Ascending aorta (tissue), 2 donors: Measurements from ENCODE around the gene PDZD2. TPM values are rescaled to one million over a fixed set of nuclear protein-coding genes. Genes with fewer than 3 reads are reported as not detected.
A peak's percentile ranks its signal among the peaks of the same experiment; 100 is the strongest.

ENCODE experiments used
- DNase-seq, 2 donors: peaks; one replicate each; pipeline ENCODE4 v3.0.0-alpha.2; 2019; ENCODE audit warnings: low spot score in 2 of 2
- H3K27ac ChIP-seq, 2 donors: fragments of 200-600 bp; sonication (generic); one replicate each; pipeline ENCODE4 v1.5.1; 2016 to 2017; ENCODE audit warnings: mild to moderate bottlenecking in 1 of 2
- H3K27me3 ChIP-seq: fragments of 200-600 bp; sonication (generic); one replicate; pipeline ENCODE4 v1.5.1; 2017
- H3K36me3 ChIP-seq, 2 donors: fragments of 200-600 bp; sonication (generic); one replicate each; pipeline ENCODE4 v1.5.1; 2016
- H3K4me1 ChIP-seq, 2 donors: fragments of 200-600 bp; sonication (generic); one replicate each; pipeline ENCODE4 v1.5.1; 2016 to 2017; ENCODE audit warnings: mild to moderate bottlenecking in 1 of 2
- H3K4me3 ChIP-seq, 2 donors: fragments of 200-600 bp; sonication (generic); one replicate each; pipeline ENCODE4 v1.5.1; 2016 to 2017; ENCODE audit warnings: mild to moderate bottlenecking in 1 of 2
- H3K9me3 ChIP-seq, 2 donors: fragments of 200-600 bp; sonication (generic); one replicate each; pipeline ENCODE4 v1.5.1; 2016
- intact Hi-C: fragments of 100-400 bp; cut with DNase I; formaldehyde crosslinking; loops from one replicate; pipeline ENCODE4 v1.15.1; 2023
- total RNA-seq: library from RNA; depleted of rRNA; stranded (reverse); fragments of >200 nt; gene quantifications from one replicate; pipeline ENCODE4 v1.1.0, GENCODE V29; 2016
- TF ChIP-seq, protein P1 (sequence below), 3 experiments: fragments of 200-600 bp in 2 of 3; fragments of 450-650 bp in 1 of 3; sonication (generic) in 2 of 3; IDR thresholded peaks; one replicate each; pipeline ENCODE4 v1.5.1; 2016 to 2019; ENCODE audit warnings: antibody characterized with exemption in 3 of 3, mild to moderate bottlenecking in 1 of 3, moderate library complexity in 1 of 3

Gene PDZD2
- total RNA-seq, 1 donor from 2014 or later = 8.1 TPM

DNA sequence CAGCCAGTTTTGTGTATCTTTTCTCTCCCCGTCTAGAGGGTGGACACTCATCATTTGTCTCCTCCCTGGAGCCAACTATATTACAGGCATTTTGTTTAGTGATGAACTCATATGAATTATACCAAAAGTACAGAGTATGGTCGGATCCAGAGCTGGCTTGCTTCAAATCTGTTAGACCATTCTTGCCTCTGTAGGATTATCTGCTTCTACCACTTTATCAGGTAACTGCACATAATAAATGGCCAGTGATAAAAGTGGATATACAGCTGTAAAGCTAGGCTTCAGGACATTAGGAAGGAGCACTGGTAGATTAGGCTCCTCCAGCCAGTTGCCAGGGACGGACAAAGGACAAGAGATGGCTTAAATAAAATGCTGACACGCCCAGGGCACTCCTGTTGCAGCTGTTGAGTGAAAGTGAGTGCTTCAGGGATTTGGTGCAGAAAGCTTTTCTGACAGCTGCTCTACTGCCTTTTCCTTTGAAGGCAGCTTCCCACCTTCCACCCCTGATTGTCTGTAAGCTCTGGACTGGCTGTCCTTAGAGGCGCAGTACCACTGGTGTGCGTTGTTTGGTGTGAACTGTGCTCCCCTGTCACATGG is 259.2 kb downstream of the PDZD2 start:
- intact Hi-C loops = no loop called here
- H3K27ac ChIP-seq = no peak overlapping the region
- DNase-seq = no peak

DNA sequence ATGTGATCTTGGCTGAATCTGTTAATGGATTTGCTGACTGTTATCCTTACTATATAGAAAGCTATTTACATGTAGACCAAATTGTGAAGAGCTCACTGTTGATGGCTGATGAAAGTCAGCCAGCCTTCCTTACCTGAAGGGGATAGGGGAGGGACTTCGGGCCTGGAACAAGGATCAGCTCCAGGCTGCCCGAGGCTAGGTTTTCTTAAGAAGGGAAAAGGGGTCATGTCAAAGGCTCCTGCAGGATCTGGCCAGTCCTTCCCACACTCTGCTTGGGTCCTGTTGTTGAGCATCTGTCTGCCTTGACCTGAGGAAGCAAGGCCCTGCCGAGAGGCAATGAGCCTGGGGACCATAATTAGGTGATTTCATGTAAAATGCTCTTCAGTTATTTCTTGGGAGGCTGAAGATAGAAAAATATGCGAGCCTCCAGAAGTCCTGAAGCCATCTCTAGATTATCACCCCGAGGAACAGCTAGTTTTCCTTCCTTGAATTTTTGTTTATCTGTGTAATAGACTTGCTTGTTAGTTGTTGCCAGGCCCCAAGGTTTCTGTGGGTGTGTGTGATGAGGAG is 261.4 kb downstream of the PDZD2 start:
- no peaks in the 10 kb centered on the region for H3K36me3 ChIP-seq
- no peaks in the 10 kb centered on the region for H3K27me3 ChIP-seq
- no peak overlapping the region for H3K27ac ChIP-seq
- DNase-seq = peak in 1 of 2 donors; percentile 34
- H3K9me3 ChIP-seq = no peaks in the 10 kb centered on the region
- no peak overlapping the region for H3K4me3 ChIP-seq
- intact Hi-C loops = no loop called here
- TF ChIP-seq, protein P1, sequence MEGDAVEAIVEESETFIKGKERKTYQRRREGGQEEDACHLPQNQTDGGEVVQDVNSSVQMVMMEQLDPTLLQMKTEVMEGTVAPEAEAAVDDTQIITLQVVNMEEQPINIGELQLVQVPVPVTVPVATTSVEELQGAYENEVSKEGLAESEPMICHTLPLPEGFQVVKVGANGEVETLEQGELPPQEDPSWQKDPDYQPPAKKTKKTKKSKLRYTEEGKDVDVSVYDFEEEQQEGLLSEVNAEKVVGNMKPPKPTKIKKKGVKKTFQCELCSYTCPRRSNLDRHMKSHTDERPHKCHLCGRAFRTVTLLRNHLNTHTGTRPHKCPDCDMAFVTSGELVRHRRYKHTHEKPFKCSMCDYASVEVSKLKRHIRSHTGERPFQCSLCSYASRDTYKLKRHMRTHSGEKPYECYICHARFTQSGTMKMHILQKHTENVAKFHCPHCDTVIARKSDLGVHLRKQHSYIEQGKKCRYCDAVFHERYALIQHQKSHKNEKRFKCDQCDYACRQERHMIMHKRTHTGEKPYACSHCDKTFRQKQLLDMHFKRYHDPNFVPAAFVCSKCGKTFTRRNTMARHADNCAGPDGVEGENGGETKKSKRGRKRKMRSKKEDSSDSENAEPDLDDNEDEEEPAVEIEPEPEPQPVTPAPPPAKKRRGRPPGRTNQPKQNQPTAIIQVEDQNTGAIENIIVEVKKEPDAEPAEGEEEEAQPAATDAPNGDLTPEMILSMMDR (IDR thresholded peaks at IDR 0.05) = no peak
- no peaks in the 10 kb centered on the region for H3K4me1 ChIP-seq

More for the DNA sequence above, 259.2 kb downstream of the PDZD2 start:
- TF ChIP-seq, protein P1 (IDR thresholded peaks at IDR 0.05) = no peak
- Histone ChIP-seq H3K27me3 (no peaks in the 10 kb centered on the region), H3K9me3 (no peaks in the 10 kb centered on the region), H3K4me1 (no peaks in the 10 kb centered on the region), H3K4me3 (no peak overlapping the region), H3K36me3 (no peaks in the 10 kb centered on the region)

GRCh38 chr5:31901807-31902530 is 263.0 kb downstream of the PDZD2 start:
- intact Hi-C loops = no loop called here
- Histone ChIP-seq H3K4me3 (no peak overlapping the region), H3K9me3 (no peaks in the 10 kb centered on the region), H3K27me3 (no peaks in the 10 kb centered on the region), H3K4me1 (no peaks in the 10 kb centered on the region), H3K36me3 (no peaks in the 10 kb centered on the region), H3K27ac (no peak overlapping the region)
- no peak for DNase-seq
- TF ChIP-seq, protein P1 (IDR thresholded peaks at IDR 0.05) = no peak

GRCh38 chr5:31908396-31908795 is 269.5 kb downstream of the PDZD2 start:
- no peak for DNase-seq
- intact Hi-C loops = no loop called here
- no peaks in the 10 kb centered on the region for H3K36me3 ChIP-seq
- H3K4me1 ChIP-seq = no peaks in the 10 kb centered on the region
- H3K4me3 ChIP-seq = no peak overlapping the region
- no peaks in the 10 kb centered on the region for H3K27me3 ChIP-seq
- H3K27ac ChIP-seq = no peak overlapping the region
- TF ChIP-seq, protein P1 (IDR thresholded peaks at IDR 0.05) = no peak
- no peaks in the 10 kb centered on the region for H3K9me3 ChIP-seq

DNA sequence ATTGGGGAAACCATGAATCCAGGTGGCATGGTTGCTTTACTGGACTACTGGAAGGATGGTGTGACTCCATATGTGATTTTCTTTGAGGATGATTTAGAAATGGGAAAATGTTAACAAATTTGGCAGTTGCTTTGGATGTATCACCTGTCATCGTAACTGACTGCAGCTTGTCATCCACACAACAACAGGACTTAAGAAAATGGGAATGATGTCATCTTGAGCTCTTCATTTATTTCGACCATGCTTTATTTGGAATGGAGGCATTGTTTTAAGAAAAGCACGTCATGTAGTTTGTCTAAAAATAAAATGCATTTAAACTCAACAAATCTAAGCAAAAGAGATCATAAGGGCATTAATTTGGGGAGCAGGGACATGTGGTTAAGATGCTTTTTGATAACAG is 270.1 kb downstream of the PDZD2 start:
- H3K4me1 ChIP-seq = no peaks in the 10 kb centered on the region
- no peak overlapping the region for H3K27ac ChIP-seq
- no peak for DNase-seq
- no peaks in the 10 kb centered on the region for H3K36me3 ChIP-seq
- TF ChIP-seq, protein P1 (IDR thresholded peaks at IDR 0.05) = no peak
- H3K4me3 ChIP-seq = no peak overlapping the region
- intact Hi-C loops = no loop called here
- no peaks in the 10 kb centered on the region for H3K9me3 ChIP-seq
- no peaks in the 10 kb centered on the region for H3K27me3 ChIP-seq
